ENCODE measurements around the gene LRCH2.

Gene LRCH2

DNA sequence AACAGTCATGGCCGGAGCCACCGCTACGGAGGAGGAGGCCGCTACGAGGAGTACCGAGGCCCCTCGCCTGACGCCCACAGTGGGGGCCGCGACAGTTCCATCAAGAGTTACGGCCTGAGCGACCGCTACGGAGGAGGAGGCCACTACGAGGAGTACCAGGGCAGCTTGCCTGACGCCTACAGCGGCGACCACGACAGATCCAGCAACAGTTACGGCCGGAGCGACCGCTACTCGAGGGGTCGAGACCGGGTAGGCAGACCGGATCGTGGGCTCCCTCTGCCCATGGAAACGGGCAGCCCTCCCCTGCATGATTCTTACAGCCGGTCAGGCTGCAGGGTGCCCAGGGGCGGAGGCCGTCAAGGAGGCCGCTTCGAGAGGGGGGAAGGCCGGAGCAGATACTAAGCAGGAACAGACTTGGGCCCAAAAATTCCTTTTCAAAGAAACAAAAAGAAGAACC, 41.6 kb downstream of the LRCH2 start:
- no peak for DNase-seq

DNA sequence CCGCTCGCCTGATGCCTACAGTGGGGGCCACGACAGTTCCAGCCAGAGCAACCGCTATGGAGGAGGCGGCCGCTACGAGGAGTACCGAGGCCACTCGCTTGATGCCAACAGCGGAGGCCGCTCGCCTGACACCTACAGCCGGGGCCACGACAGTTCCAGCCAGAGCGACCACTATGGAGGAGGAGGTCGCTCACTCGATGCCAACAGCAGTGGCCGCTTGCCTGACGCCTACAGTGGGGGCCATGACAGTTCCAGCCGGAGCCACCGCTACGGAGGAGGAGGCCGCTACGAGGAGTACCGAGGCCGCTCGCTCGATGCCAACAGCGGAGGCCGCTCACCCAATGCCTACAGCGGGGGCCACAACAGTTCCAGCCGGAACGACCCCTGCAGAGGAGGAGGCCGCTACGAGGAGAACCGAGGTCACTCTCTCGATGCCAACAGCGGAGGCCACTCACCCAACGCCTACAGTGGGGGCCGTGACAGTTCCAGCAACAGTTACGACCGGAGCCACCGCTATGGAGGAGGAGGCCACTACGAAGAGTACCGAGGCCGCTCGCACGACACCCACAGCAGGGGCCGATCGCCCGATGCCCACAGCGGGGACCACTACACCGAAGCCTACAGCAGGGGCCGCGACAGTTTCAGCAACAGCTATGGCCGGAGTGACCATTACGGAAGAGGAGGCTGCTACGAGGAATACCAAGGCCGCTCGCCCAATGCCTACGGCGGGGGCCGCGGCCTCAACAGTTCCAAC, 42.2 kb downstream of the LRCH2 start:
- DNase-seq: no peak

- DNase-seq: no peak
These were observed 43.0 kb downstream of the LRCH2 start for GRCh38 chrX:115190636-115191489.

DNA sequence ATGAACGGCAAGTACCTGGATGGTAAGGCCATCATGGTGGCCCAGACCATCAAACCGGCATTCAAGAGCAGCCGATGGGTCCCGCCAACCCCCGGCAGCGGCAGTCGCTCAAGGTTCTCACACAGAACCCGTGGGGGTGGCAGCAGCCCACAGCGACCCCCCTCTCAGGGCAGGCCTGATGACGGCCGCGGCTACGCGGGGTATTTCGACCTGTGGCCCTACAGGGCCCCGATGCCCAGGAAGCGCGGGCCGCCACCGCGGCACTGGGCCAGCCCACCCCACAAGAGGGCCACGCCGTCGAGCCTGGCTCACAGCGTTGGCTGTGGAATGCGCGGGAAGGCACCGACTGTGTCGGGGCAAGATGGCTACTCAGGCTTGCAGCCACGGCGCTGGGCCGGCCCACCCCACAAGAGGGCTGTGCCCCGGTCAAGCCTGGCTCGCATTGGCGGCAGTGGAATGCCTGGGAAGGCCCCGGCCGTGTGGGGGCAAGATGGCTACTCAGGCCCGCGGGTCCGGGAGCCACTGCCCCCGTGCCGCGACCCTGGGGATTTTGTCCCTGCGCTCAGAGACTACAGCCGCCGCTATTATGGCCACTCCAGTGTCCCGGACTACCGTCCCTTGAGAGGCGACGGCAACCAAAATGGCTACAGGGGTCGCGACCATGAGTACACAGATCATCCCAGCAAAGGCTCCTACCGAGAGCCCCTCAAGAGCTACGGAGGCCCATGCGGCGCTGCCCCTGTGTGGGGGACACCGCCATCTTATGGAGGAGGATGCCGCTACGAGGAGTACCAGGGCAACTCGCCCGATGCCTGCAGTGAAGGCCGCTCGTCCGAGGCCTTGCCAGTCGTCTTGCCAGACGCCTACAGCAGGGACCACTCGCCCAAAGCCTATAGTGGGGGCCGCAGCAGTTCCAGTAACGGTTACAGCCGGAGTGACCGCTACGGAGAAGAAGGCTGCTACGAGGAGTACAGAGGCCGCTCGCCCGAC, 44.0 kb downstream of the LRCH2 start:
- DNase-seq: no peak

GRCh38 chrX:115189110-115189509, 44.8 kb downstream of the LRCH2 start, which contains the start of gene RBMXL3:
RBMXL3 (plus strand) TSS chrX:115189410; CDS start chrX:115189442, 32 bp downstream.
- DNase-seq: no peak

- no peak for DNase-seq
These were observed 49.9 kb downstream of the LRCH2 start for GRCh38 chrX:115183980-115184379.

- DNase-seq: no peak
These were observed 55.4 kb downstream of the LRCH2 start for GRCh38 chrX:115178473-115178872.

DNA sequence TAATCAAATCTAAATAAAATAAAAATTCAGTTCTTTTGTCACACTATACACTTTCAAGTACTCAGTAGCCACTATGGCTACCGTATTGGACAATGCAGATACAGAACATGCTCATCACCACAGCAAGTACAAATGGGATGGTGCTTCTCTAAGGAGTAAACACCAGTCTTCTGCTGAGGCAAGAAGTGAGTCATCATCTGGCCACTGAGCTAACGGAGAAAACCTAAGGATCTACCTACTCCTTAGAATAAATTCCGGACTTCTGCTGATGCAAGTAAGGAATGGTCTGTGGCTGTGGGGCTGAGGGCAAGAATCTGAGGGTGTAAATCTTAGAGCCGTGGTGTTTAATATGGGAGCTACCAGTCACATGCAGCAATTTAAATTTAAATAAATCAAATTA, 56.0 kb downstream of the LRCH2 start:
- no peak for DNase-seq

DNA sequence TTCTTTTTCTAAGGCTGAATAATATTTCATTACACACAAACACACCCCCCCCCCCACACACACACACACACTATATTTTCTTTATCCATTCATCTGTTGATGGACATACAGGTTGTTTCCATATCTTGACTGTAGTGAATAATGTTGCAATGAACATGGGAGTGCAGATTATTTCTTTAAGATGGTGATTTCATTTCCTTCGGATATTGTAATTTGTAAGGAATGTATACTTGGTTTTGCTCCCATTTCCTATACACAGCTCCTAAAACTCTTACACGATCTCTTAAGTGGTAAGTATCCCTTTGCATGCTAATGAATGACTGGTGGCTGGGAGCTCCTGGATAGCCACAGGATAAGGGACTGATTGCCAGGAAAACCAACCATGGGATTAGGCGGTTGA, 59.3 kb downstream of the LRCH2 start:
- no peak for DNase-seq

- no peak for DNase-seq
These were observed 60.7 kb downstream of the LRCH2 start for GRCh38 chrX:115173181-115173580.

DNA sequence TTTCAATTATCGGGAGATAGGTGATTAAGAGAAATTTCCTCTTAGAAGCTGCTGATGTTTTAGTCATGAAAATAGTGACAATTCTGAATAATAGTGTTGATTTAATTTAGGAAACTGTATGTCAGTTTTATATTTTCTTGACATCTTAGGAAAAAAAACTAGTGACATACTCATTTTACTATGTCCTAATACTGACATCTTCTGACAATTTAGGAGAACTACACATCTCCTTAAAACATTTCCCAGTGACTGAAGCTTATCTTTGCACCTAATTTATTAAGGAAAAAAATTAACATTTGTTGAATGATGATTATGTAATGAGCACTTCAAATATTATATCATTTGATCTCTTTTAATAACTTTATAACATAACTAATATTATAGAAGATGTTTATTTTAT, 86.7 kb downstream of the LRCH2 start:
- DNase-seq: no peak

DNA sequence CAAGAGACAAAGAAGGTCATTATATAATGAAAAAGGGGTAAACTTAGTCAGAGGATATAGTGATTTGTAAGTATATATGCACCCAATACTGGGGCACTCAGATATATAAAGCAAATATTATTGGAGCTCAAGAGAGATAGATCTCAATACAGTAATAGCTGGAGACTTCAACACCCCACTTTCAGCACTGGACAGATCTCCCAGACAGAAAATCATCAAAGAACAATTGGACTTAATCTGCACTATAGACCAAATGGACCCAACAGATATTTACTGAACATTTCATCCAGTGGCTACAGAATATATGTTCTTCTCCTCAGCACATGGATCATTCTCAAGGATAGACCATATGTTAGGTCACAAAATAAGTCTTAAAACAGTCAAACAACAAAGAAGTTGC, 91.8 kb downstream of the LRCH2 start:
- DNase-seq: no peak

DNA sequence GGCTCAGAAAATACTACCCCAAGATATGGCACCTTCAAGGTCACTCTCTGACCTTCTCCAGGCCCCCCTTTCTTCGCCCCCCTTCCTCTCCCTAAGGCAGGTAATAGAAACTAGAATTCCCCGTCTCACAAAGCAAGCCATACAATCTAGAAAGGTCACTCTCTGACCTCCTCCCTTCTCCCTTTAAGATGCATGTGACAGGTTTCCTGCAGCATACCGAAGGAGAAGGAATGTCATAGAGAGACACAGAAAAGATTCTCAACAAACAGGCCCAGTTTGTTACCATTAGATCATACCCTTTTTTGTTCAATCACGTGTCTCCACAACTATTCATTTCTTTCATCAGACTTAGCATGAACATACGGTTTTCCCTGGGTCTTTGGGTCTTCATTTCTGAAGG, 95.9 kb downstream of the LRCH2 start:
- DNase-seq: no peak

GRCh38 chrX:115134382-115134781, 99.5 kb downstream of the LRCH2 start:
- DNase-seq: no peak

GRCh38 chrX:115112411-115112810, 121.5 kb downstream of the LRCH2 start:
- DNase-seq: no peak

GRCh38 chrX:115098897-115099296, 135.0 kb downstream of the LRCH2 start:
- DNase-seq: no peak

GRCh38 chrX:115093191-115093590, 140.7 kb downstream of the LRCH2 start:
- DNase-seq: no peak

DNA sequence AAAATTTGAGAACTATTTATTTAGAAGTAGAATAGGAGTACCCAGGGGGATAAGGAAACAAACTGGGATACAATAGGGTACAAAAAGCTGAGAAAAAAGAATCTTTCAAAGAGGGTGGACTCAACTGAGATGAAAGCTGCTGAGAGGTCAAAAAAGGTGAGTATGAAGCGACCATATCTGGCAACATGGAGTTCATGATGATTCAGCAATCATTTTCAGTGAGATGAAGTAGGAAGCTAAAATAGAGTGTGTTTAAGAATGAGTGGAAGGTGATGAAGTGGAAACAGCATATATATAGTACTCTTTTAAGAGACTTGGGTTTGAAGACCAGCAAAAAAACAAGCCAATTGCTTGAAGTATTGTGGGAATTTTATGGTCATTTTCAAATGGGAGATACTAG, 144.5 kb downstream of the LRCH2 start:
- DNase-seq: no peak

GRCh38 chrX:115068896-115069295, 165.0 kb downstream of the LRCH2 start:
- DNase-seq: no peak

DNA sequence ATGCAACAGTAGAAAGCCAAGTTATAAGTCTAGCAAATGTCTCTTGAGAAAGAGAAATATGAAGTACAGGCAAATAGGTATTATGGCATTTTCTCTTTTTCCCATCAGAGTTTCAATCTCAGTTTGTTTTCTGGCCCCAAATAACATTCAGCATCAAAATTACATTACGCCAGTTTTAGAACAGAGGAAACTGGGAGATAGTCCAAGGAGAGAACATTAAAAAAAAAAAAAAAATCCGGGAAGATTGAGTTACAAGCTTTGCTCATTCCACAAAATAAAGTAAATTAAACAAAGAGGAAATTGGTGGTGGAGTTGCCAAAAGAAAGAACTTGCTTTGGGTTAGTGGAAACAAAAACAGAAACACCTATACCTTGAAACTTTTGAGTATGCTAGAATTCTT, 166.1 kb downstream of the LRCH2 start:
- DNase-seq: no peak

GRCh38 chrX:115065304-115065703, 168.6 kb downstream of the LRCH2 start:
- no peak for DNase-seq
